ENCODE results near the gene KCNK2.

DNA sequence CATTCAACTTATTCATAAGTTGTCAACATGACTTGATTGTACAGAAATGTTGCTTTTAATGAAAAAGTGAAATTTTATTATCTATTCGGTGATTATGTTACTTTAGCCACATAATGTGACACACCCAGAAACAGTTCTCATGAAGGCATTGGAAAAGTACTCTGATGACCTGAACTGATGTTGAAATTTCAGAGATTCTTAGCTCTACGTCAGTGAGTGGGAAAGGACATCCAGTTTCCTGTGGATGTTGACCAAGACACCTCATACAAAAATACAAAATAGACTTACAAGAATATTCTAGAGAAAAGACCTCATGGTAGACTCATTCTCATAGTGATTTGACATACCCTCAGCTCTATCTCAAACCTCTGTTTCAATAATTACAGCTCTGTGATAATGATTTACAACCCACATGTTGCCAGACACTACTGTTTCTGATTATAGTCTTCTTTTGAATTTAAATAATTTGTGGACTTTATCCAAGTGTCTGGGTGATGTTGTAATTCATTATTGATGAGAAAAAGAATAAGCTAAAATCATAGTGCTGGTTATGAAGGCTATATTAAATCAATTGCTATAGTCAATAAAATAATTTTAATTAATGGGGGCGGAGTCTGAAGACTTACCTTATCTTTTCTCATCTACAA lies 37.3 kb downstream of the KCNK2 start:
- TF ChIP-seq, protein P1, sequence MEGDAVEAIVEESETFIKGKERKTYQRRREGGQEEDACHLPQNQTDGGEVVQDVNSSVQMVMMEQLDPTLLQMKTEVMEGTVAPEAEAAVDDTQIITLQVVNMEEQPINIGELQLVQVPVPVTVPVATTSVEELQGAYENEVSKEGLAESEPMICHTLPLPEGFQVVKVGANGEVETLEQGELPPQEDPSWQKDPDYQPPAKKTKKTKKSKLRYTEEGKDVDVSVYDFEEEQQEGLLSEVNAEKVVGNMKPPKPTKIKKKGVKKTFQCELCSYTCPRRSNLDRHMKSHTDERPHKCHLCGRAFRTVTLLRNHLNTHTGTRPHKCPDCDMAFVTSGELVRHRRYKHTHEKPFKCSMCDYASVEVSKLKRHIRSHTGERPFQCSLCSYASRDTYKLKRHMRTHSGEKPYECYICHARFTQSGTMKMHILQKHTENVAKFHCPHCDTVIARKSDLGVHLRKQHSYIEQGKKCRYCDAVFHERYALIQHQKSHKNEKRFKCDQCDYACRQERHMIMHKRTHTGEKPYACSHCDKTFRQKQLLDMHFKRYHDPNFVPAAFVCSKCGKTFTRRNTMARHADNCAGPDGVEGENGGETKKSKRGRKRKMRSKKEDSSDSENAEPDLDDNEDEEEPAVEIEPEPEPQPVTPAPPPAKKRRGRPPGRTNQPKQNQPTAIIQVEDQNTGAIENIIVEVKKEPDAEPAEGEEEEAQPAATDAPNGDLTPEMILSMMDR (IDR thresholded peaks at IDR 0.05) = no peak
- TF ChIP-seq EP300 (IDR thresholded peaks at IDR 0.05; ENCODE audit: low read depth) = no peak
- no peak for TF ChIP-seq POLR2AphosphoS5 (IDR thresholded peaks at IDR 0.05)
